GM21528 (cell line): ENCODE data around the gene CARD9.
"Not testable (repeated sequence)": the region's sequence is repeated elsewhere in the genome, so short reads cannot be mapped to it uniquely, and the experiment has no call there.

ENCODE experiments used
- ATAC-seq: cut with Tn5 transposase; IDR thresholded peaks from one replicate; pipeline ENCODE4 v1.9.1; 2021; ENCODE audit warnings: mild to moderate bottlenecking, moderate library complexity; ENCODE audit not compliant: unreplicated experiment, low FRiP score

The CARD9 gene

DNA sequence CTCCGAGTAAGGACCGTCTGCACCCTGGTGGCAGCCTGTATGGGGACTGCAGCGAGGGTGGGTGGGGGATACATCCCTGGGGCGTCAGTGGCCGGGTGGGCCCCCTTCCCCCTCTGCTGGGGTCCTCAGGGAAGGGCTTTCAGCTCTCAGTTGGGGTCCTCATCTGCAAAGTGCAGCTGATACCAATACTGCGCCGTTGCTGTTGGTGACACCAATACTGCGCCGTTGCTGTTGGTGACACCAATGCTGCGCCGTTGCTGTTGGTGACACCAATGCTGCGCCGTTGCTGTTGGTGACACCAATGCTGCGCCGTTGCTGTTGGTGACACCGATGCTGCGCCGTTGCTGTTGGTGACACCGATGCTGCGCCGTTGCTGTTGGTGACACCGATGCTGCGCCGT lies 21.6 kb downstream of the CARD9 start:
- ATAC-seq, result not testable (repeated sequence)

DNA sequence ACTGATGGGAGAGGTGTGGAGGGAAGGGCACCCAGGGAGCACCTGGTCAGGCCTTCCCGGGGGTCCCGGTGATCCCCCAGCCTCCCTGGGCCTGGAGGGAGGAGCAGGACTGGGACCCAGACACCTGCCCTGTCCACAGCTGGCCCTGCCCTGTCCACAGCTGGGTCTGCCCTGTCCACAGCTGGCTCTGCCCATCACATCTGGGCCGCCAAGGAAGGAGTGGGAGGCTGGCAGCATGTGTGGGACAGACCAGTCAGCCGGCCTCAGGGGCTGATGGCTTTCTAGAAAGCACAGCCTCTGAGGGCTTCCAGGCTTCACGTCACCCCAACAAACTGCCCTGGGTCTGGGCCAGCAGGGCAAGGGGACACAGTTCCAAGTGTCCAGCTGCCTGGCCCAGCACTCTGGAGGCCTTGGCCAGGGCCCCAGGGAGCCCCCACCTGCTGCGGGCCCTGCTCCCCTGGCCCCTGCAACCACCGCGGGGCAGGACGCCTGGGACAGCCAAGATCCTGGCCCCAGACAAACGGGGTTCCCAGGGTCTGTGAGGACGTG lies 22.1 kb downstream of the CARD9 start:
- ATAC-seq, result no peak

DNA sequence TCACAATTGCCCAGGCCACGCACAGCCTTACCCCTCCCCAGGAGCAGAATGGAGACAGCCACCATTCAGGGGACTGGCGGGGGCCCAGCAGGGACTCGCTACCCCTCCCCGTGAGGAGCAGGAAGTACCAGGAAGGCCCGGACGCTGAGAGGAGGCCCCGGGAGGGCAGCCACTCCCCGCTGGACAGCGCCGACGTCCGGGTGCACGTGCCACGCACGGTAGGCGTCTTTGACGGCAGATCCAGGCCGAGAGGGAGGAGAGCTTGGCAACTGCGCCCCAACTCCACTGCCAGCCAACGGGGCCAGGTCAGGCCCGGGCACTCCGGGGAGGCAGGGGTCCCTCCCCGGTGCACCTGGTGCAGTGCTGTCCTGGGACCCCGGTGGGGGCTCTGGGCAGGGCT lies 23.9 kb downstream of the CARD9 start:
- no peak for ATAC-seq

DNA sequence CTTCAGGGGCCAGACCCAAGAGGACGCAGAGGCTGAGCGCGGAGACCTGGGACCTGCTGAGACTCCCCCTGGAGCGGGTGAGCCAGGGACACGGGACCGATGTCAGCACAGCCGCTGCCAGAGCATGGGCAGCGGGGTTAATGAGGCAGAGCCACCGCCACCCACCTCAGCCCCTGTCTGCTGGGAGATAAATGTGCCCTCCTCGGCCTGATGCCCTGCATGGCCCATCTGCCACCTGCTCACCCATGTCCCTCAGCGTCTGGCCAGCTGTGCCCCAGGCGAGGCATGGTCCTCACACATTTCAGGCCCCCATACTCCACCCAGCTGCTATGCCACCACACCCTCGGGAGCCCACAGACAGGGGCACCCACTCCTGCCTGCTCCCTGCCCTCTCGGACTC lies 24.8 kb downstream of the CARD9 start:
- no peak for ATAC-seq

DNA sequence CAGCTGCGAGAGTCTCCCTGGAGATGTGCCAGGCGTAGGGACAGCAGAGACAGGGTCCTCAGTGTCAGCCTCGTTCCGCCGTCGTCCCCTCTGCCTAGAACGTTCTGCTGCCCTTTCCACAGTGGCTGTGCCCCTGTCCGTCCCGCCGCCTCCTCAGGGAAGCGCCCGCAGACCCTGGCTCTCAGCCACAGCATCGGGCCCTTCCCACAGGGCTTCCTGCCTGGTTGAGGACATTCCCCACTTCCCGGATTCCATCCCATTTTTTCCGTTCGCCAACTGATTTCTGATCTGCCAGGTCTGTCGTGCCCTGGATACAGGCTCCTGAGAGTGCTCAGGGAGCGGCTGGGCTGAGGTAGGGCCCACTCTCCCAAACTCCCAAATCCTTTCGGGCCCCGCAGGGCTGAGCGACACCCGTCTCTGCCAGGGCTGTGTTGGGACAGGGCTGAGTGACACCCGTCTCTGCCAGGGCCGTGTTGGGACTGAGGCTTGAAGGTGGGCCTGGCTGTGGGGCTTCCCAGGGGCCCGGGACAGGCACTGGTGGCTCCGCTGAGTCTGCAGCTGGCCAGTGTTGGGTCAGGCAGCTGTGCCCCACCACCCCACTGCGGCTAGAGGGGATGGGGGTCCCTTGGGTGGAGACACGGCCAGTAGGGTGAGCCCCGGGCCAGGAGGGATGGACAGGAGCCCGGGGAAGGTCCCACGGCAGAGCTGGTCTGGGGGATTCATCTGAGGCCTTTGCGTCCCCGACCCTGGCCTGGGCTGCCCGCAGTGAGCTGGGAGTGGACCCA lies 25.8 kb downstream of the CARD9 start:
- no peak for ATAC-seq

DNA sequence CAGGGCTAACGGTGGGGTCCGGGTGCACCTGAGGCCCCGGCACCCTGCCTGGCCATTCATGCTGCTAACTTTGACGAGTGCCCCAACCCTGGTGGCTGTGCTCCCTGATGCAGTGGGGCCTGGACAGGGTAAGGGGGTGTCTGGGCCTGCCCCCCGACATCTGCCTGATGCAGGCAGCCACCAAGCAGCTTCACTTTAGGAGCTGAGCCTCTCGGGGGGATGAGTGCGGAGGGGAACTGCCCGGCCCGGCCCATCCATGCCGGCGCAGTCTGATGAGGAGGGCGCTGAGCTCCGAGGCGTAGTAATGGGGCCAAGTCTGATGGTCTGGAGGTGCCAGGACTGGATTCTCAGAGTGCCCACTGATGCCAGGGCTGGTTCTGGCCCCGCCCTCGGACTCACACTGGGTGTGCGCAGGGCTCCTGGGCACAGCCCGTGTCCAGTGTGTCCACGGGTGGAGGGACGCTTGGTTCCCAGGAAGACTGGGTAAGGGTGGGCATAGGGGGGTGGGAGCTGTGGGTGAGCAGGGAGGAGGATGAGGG lies 26.5 kb downstream of the CARD9 start:
- ATAC-seq, result no peak

DNA sequence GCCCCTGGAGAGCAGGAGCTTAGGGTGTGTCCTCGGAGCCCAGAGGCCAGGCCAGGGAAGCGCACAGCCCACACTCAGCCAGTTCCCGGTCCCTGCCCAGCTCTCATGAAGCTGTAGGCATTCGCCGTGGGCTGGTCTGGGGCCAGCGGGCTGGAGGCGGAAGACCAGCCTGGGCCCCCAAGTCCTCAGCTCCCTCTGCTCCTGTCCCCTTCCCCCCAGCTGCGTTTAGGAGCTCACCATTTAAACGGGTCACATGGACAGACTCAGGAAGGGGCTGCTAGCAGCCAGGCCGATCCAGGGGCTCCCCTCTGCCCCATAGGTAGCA lies 27.4 kb downstream of the CARD9 start:
- no peak for ATAC-seq

DNA sequence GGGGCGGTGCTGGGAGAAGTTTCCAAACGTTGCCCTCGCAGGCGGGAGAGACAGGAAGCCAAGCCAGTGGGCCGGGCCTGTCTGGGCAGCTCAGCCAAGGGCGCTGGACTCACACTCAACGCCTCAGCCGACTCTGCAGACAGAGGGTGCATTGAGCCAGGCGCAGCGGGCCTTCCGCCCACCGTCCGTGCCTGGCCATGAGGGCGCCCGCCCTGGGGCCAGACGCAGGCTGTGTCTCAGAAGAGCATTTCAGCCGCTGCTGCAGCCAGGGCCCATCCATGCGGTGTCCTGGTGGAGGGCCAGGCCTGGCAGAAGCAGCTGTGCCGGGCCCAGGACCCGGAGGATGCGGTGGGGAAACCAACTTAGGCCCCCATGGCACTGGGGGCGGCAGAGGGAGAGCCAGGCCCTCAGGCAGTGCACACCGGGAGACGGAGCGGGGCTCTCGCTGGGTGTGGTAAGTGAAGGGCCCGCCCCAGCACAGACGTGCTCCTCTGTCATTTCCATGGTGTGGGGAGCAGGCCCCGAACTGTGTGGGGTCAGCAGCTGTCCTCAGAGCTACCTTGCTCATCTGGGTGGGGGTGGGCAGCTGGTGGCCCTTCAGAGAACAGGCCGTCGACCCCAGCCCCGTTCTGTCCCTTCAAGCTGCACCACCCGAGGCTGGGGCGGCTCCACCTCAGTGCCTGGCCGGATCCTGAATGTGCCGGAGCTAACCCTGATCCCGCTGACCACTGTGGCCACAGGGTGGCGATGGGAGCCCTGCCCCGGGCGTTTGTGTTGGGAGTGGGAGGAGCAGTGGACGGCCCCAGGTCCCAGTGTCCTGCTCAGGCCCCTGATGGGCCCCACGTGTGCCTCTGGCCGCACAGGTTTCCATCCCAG lies 27.9 kb downstream of the CARD9 start:
- ATAC-seq, result no peak

DNA sequence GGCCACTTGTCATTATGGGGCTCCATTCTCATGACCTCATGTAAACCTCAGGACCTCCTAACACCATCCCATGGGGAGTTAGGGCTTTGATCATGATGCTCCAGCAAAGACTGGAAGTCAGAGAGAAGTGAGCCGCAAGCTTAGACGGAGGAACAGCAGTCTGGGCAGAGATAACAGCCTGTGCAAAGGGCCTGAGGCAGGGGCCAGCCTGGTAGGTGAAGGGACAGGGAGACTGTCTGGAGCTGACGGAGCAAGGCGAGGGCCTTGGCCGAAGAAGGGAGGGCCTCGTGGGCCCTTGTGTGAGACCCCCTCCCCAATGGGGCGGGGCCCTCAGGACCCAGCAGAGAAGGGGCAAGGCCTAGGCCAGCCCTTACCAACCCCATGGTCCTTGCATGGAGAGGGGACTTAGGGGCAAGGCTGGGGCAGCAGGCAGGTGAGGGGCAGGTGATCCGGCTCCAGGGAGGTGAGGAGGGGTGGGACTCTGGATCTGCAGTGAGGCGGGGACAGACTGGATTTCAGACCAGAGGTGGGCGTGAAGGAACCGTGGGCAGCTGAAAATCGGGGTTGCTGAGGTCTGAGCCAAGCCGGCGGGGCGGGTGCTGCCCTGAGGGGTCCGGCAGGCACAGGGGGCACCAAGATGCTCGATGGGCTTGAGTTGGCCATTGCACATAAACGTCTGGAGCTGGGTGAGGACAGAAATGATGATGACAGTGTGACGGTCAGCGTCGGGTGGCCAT lies 28.8 kb downstream of the CARD9 start:
- no peak for ATAC-seq

DNA sequence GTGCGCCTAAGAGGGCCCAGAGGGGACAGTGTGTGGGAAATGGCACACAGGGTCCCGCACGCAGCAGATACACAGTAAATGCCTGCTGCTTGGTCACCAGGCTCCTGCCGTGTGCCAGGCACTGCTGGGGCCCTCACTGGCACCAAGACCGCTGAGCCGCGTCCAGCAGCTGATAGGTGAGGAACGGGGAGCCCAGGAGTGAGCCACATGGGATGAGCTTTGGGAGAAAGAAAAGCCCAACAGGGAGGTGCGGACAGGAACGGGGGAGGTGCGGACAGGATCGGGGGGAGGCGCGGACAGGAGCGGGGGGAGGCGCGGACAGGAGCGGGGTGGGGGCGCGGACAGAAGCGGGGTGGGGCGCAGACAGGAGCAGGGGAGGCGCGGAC lies 29.6 kb downstream of the CARD9 start:
- no peak for ATAC-seq

DNA sequence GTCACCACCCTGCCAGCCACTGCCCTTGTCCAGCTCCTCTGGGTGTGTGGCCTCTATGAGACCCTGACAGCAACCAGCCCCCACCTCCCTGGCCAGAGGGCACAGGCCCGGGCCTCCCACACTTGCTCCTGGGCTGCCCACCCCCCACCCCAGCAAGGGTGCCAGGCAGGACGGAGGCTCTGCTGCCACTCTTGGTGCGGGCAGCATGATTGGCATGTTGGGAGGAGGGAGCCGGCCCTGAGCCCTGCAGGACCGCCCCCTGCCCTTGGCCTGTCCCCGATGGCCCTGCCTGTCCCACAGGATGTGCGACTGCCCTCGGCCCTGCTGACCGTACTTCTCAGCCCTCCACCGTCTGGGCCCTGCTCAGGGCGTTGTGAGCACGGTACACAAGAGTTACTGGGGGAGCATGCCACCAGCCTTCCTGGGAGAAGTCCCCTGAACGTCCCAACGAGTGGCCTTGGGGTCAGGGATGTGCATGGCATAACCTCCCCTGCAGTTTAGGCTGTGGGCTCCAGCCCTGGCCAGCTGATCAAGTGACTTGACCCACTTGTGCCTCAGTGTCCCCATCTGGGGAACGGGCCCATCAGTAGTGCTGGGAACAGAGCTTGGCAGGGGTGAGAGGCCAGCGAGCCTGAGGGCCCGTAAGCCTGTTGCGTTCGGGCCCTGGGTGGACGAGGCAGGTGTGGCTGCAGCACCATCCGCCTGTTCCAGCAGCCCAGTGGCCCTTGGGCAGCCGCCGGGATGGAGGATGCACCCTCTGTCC lies 30.2 kb downstream of the CARD9 start:
- ATAC-seq, result no peak

DNA sequence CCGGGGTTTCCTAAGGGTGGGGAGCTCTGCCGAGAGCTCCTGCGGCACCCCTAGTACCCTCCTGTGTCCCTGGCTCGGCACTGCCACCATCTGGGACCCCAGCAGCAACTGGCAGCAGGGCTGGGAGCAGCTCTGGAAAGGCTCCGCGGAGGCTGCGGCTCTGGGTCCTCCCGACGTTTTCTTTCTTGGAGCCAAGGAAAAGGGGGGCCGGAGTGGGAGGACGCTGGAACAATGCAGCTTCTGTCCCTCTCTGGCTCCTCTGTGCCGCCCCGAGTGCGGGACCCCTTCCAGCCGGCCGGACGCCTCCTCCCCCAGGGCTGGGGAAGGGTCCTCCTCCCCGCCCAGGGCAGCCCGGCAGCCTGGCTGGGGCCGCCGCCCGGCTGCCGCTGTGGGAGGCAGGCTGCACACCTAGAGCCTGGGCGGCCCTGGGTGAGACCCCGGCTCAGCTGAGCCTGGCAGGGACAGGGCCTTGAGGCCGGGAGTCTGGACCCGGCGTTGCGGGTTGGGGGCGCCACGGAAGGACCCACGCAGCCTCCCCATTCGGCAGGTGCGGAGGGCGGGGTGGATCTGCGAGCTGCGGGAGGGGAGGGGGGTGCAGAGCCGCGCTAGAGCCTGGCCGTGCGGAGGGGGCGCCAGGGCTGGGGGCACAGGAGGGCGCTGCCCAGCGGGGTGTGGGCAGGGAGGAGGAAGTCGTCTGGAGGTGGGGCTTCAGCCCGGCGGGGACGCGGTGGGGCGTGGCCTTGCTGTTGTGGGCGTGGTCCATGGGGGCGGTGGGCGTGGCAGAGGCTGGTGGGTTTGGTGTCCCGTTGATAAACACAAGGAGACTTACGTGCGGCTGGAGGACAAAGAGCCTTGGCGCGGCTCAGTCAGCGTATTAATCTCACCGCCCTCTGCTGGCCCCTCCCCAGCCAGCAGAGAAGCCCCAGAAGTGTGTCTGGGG lies 31.0 kb downstream of the CARD9 start:
- no peak for ATAC-seq

DNA sequence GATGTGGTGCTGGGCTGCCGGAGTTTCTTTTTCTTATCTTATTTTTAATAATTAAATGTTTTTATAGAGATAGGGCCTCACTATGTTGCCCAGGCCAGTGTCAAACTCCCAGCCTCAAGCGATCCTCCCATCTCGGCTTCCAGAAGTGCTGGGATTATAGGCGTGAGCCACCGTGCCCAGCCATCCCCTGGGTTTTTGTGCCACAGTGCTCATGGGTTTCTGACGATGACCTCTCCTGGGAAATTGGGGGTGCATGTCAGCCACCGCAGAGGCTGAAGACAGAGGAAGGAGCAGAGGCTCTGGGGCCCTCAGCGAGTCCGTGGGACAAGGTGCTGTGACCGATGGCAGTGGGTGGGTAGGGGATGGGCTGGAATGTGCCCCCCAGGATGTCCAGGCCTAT lies 31.7 kb downstream of the CARD9 start:
- ATAC-seq, result no peak

DNA sequence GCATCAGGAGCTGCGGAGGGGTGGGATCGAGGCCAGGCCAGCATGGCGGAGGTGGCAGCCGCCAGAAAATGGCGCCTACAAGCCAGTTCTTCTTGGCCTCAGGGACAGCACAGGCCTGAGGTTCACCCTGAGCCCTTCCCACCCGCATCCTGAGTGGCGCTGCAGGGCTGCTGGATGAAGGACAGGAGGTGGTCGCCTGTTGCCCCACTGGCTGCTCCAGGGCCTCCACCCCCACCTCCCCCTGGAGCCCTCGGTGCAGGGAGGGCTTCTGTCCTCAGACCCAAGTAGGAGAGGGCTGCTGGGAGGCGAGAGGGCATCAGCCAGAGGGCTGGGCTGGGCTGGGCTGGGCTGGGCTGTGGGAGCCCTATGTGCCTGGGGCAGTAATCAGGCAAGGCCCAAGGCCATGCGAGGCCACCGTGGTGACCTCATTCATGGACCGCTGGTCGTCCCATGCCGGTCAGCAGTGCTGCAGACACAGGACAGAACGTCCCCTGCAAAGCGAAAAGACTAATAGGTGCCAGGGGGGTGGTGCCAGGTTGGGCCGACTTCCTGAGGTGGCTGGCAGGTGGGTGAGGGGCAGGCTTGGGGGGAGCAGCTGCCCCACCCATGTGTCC lies 32.3 kb downstream of the CARD9 start:
- ATAC-seq, result no peak

DNA sequence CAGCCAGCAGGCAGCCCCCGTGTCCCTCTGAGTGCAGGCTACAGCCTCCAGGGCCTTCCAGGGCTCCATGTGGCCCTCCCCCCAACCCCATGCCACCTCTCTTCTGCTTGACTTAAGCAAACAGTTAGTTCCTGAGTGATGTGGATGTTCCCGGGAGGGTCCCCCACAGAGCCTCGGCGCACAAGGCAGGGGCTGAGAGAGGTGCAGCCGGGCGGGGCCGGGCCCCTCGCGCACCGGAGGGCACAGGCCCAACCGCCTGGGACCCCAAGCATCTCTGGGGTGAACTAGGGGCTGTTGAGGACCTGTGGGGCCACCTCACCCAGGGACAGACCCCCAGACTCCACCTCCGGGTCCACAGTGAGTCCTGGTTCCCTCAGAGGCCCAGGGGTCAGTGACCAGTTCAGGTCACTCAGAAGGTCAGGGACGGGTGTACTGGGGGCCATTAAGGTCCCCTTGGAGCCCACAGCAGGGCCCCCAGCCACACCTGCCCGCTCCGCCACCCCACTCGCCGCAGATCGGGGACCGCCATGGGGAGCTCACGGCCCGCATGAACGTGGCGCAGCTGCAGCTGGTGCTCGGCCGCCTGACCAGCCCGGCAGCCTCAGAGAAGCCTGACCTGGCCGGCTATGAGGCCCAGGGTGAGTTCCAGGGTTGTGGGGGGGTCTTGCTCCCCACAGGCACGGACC lies 33.0 kb downstream of the CARD9 start:
- ATAC-seq, result no peak

DNA sequence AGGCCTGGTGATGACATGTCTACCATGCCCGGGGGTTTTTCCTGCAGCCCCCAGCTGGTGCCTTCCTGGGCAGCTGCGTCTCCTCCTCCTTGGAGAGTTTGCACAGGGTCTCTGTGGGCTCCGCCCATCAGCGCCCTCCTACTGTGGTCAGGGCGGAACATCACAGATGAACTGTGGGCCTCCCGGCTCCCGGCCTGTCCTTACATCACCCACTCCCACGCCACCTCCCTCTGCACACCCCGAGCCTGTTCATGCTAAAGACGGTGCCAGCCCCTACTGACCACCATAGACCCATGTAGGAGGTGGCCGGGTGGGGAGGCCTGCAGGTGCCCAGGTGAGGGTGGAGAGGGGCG lies 33.5 kb downstream of the CARD9 start:
- no peak for ATAC-seq

DNA sequence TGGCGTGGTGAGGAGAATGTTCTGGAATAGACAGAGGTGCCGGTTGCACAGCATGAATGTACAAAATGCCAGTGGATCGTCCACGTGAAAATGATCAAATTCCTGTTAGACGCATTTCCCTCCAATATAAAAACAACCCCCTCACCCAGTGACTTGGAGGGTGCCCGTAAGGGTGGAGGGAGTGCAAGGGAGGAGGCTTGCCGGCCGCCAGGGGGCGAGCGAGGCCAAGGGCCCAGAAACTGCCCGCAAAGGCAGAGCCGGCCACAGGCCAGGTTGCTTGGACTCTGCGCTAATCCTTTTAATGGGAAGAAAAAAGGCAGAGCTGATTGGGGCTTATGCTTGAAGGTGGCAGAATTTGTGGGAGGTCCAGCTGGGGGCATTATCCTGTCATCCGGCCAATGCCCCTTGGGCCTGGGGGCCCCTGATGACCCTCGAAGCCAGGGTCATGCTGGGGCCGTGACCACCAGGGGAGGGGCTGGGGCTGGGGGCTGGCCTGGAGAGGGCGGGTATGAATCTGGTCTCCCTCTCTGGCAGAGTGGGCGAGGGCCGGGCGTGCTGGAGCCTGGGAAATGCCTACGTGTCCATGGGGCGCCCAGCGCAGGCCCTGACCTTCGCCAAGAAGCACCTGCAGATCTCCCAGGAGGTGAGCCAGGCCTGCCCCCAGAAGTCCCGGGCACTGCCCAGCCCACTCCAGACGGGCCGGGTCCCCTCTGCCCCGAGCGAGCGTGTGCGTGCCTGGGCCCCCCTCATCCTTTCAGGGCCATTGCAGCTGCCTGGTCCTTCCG lies 34.1 kb downstream of the CARD9 start:
- ATAC-seq, result no peak
